ENCODE results near the gene ADAM23. TPM values are rescaled to one million over a fixed set of nuclear protein-coding genes. Genes with fewer than 3 reads are reported as not detected.

The ADAM23 gene
- polyA plus RNA-seq, 1 of the 3 experiments (the other 2 are of a cell fraction): 3.7 TPM

- POLR2A ChIA-PET: no interaction called here
- 82% methylated on average over 3 of the region's 3 CpGs for WGBS (ENCODE audit: low lambda C conversion rate)
- no peaks in the 10 kb centered on the region for H3K36me3 ChIP-seq (replicated peaks in 1 of 2; ENCODE audit: control insufficient read depth in 1 of 2, insufficient read depth in 2 of 2, low read length in 1 of 2)
- no peak overlapping the region for H3K27ac ChIP-seq (ENCODE audit: low read depth in 2 of 2, low read length in 1 of 2)
- H3F3A ChIP-seq (replicated peaks; ENCODE audit: insufficient read depth): no peaks in the 10 kb centered on the region
- H3K4me2 ChIP-seq: no peak overlapping the region
- H3K79me2 ChIP-seq (ENCODE audit: insufficient read depth): no peaks in the 10 kb centered on the region
- no peak for DNase-seq
- TF ChIP-seq FOXJ3 (CRISPR knock-in tag; IDR thresholded peaks at IDR 0.05): no peak
- no peak for TF ChIP-seq FOSL2 (IDR thresholded peaks at IDR 0.05; ENCODE audit: borderline replicate concordance, low read depth)
- TF ChIP-seq SIN3A (IDR thresholded peaks at IDR 0.05; ENCODE audit: borderline replicate concordance, low read depth, low read length): no peak
- TF ChIP-seq PBX3 (IDR thresholded peaks at IDR 0.05): no peak
- no peak for TF ChIP-seq POLR2AphosphoS5 (IDR thresholded peaks at IDR 0.05; ENCODE audit: low read depth, low read length)
- TF ChIP-seq MEF2A (IDR thresholded peaks at IDR 0.05; ENCODE audit: borderline replicate concordance, low read depth): no peak
- no peak for TF ChIP-seq EZH2phosphoT487 (IDR thresholded peaks at IDR 0.05; ENCODE audit: borderline replicate concordance, low read depth)
- TF ChIP-seq RXRA (IDR thresholded peaks at IDR 0.05; ENCODE audit: borderline replicate concordance, low read depth): no peak
- TF ChIP-seq ZBTB33 (IDR thresholded peaks at IDR 0.05; ENCODE audit: borderline replicate concordance, low read depth): no peak
- TF ChIP-seq, protein P1, sequence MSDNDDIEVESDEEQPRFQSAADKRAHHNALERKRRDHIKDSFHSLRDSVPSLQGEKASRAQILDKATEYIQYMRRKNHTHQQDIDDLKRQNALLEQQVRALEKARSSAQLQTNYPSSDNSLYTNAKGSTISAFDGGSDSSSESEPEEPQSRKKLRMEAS (IDR thresholded peaks at IDR 0.05; ENCODE audit: low read depth): no peak
- TF ChIP-seq NRF1 (IDR thresholded peaks at IDR 0.05; ENCODE audit: low read depth, low read length): no peak
- TF ChIP-seq RAD21 (IDR thresholded peaks at IDR 0.05; ENCODE audit: low read length): no peak
- TF ChIP-seq FOXM1 (IDR thresholded peaks at IDR 0.05; ENCODE audit: low read depth): no peak
- no peak for TF ChIP-seq IRF3 (IDR thresholded peaks at IDR 0.05; ENCODE audit: low read depth, low read length)
- no peak for TF ChIP-seq CTCF (IDR thresholded peaks at IDR 0.05)
- no peak for TF ChIP-seq RFX5 (IDR thresholded peaks at IDR 0.05; ENCODE audit: low read length)
- no peaks in the 10 kb centered on the region for H3K9me2 ChIP-seq
- no peak overlapping the region for H3K9ac ChIP-seq
- no peaks in the 10 kb centered on the region for H4K20me1 ChIP-seq (ENCODE audit: insufficient read depth)
- H3K9me3 ChIP-seq: no peaks in the 10 kb centered on the region
- CTCF ChIA-PET: interaction anchor here (1.4 to 2.1 kb wide), 2 partner anchors 11 to 64 kb away, joined by 3 to 4 read pairs; no protein-coding TSS in a partner anchor
- H3K4me1 ChIP-seq (ENCODE audit: control insufficient read depth in 1 of 2, insufficient read depth in 2 of 2, low read depth in 1 of 2, low read length in 1 of 2): no peaks in the 10 kb centered on the region
- H3K27me3 ChIP-seq (ENCODE audit: insufficient read depth): no peaks in the 10 kb centered on the region
- H3K4me3 ChIP-seq (ENCODE audit: low read depth in 2 of 2, low read length in 1 of 2): no peak overlapping the region
- no peak overlapping the region for H2AFZ ChIP-seq (ENCODE audit: low read depth)
Measured at GRCh38 chr2:206619011-206619410, 175.7 kb downstream of the ADAM23 start.

Measured in SK-N-SH (cell line).